ENCODE measurements around the gene RNF168.
"Not testable (repeated sequence)": the region's sequence is repeated elsewhere in the genome, so short reads cannot be mapped to it uniquely, and the experiment has no call there.

RNF168 gene

GRCh38 chr3:196514913-196515621 lies 11.5 kb upstream of the RNF168 start, which contains the start of gene SMCO1:
TSS of gene SMCO1 (minus strand) at chr3:196515346. CDS start at chr3:196515209, 137 bp downstream.
- no peak for DNase-seq

DNA sequence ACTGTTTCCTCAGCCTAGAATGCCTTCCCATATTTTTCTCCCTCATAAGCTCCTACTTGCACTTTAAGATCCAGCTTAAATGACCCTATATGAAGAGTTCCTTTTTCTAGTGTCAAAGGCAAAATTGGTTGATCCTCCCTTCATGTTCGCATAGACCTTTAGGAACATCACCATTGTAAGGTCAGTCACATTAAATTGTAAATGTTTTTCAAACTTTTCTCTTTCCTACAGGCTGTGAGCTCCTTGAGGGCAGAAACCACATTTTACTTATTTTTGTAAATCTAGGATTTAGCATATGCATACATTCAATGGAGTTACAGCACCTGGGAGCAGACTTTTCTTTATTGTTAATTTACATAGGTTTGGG lies 10.8 kb upstream of the RNF168 start:
- DNase-seq = no peak

- DNase-seq = no peak
Observed at GRCh38 chr3:196513697-196514349, 10.3 kb upstream of the RNF168 start.

DNA sequence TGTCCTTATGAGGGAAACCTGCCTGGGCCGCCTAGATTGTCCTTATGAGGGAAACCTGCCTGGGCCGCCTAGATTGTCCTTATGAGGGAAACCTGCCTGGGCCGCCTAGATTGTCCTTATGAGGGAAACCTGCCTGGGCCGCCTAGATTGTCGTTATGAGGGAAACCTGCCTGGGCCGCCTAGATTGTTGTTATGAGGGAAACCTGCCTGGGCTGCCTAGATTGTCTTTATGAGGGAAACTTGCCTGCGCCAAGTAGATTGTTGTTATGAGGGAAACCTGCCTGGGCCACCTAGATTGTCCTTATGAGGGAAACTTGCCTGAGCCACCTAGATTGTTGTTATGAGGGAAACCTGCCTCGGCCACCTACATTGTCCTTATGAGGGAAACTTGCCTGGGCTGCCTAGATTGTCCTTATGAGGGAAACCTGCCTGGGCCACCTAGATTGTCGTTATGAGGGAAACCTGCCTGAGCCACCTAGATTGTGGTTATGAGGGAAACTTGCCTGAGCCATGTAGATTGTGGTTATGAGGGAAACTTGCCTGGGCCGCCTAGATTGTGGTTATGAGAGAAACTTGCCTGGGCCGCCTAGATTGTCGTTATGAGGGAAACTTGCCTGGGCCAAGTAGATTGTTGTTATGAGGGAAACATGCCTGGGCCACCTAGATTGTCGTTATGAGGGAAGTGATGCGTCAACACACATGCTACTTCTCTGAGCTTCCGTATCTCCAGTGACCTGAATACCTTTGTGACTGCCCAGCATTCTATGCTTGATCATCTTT lies 8.3 kb upstream of the RNF168 start:
- not testable (repeated sequence) for DNase-seq

DNA sequence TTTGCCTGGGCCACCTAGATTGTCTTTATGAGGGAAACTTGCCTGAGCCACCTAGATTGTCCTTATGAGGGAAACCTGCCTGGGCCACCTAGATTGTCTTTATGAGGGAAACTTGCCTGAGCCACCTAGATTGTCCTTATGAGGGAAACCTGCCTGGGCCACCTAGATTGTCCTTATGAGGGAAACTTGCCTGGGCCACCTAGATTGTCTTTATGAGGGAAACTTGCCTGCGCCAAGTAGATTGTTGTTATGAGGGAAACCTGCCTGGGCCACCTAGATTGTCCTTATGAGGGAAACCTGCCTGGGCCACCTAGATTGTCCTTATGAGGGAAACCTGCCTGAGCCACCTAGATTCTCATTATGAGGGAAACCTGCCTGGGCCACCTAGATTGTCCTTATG lies 7.5 kb upstream of the RNF168 start:
- DNase-seq = not testable (repeated sequence)

DNA sequence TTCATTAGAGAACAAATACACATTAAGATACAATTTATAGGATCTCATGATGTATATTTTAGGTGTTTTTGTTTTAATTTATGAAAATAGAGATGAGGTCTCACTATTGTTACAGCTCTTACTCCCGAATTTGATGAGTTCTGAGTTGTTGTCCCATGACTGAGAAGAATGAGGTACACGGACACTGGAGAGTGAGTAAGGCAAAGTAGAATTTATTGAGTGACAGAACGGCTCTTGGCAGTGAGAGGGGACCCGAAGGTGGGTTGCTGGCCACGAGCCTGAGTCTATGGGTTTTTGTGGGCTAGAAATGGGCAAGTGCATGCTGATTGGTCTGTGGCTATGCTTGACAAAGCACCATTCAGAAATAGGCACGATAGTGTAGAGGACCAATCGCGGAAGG lies 3.1 kb upstream of the RNF168 start:
- no peak for DNase-seq

DNA sequence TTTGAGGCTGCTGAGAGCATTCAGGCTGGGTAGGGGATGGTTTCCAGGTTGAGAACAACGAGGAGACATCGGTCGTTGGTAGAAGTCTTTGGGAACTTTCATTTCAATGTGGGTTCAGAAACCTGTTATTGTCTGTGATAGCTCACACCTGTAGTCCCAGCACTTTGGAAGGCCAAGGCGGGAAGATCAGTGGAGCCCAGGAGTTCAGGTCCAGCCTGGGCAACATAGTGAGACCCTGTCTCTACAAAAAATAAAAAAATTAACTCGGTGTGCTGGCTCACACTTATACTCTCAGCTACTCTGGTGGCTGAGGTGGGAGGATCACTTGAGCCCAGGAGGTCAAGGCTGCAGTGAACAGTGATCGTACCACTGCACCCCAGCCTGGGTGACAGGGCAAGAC lies 988 bp upstream of the RNF168 start:
- DNase-seq = no peak

DNA sequence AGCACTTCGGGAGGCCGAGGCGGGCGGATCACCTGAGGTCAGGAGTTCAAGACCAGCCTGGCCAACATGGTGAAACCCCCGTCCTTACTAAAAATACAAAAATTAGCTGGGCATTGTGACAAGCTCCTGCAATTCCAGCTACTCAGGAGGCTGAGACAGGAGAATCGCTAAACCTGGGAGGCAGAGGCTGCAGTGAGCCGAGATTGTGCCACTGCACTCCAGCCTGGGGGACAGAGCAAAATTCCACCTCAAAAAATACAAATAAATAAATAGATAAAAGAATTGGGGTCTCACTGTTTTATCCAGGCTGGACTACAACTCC lies 470 bp upstream of the RNF168 start:
- not testable (repeated sequence) for DNase-seq

GRCh38 chr3:196502775-196503195 lies 783 bp downstream of the RNF168 start:
- peak; percentile 64 to 65 for DNase-seq

DNA sequence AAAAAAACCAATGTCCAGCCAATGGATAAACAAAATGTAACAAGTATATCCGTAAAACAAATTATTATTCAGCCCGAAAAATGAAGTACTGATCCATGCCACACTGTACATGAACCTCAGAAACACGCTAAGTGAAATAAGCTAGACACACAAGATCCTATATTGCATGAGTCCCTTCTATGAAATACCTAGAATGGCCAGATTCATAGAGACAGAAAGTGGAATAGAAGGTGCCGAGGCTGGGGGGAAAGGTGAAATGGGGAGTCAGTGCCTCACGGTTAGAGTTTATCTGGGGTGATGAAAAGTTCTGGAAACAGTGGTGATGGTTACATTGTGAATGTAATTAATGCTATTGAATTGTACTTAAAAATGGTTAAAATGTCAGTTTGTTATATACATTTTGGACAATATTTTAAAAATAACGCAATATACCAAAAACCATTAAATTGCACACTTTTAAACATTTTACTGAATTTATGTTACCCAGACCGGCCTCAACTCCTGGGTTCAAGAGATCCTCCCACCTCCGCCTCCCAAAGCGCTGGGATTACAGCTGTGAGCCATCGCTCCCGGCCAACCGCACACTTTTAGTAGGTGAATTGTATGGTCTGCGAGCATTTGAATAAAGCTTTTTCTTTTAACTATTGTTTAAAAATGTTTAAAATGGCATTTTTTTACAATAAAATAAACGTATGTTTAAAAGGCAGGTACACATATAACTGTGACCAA lies 2.1 kb downstream of the RNF168 start:
- DNase-seq = peak; percentile 12 to 32

GRCh38 chr3:196499807-196500524 lies 3.6 kb downstream of the RNF168 start:
- DNase-seq = no peak

DNA sequence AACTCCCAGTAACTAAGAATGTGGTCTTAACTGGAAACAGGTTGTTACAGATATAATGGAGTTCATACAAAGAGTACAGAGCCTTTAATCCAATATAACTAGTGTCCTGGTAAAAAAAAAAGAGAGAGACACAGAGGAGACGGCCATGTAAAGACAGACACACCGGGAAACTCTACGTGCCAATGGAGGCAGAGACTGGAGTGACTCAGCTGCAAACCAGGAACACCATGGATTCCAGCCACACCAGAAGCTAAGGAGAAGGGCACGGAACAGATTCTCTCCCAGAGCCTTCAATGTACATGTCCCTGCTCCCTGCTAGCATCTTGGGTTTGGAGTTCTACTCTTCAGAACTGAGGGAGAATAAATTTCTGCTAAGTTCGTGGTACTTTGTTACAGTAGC lies 4.5 kb downstream of the RNF168 start:
- DNase-seq = no peak

GRCh38 chr3:196498297-196498696 lies 5.3 kb downstream of the RNF168 start:
- DNase-seq = no peak

DNA sequence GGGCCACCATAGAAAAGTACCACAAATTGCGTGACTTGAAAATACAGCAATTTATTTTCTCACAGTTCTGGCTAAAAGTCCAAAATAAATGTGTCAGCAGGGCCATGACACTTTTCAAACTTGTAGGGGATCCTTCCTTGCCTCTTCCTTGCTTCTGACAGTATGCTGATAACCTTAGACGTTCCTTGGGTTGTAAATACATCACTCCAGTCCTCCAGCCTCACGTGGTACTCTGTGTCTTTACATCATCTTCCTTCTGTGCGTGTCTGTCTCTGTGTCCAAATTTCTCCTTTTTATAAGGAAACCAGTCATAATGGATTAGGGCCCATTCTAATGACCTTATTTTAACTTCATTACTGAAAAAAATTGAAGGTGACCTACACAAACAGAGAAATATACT lies 7.4 kb downstream of the RNF168 start:
- DNase-seq = no peak

- no peak for DNase-seq
Observed at GRCh38 chr3:196493292-196493691, 10.3 kb downstream of the RNF168 start.

GRCh38 chr3:196492080-196492479 lies 11.5 kb downstream of the RNF168 start:
- no peak for DNase-seq

DNA sequence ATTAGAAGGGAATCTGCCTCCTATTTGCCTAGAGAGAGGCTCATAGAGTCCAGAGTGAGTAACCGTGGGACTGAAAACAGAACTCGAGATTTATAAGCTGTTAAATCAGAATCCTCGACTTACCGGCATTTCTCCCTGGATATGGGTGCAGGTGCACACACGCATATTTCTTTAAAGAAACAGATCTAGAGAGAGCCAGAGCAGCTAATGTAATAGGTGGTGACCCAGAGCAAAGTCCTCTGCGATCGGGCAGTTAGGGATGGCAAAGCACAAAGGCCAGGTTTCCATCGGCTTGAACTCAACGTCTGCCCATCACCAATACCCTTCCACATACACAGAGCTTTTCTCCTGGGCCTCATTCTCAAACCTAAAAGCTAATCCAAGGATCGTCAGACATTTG lies 13.8 kb downstream of the RNF168 start:
- no peak for DNase-seq

- peak in 1 of 2 donors; percentile 13 for DNase-seq
Observed at GRCh38 chr3:196486263-196486662, 17.3 kb downstream of the RNF168 start.

- DNase-seq = no peak
Observed at GRCh38 chr3:196477678-196478077, 25.9 kb downstream of the RNF168 start.

DNA sequence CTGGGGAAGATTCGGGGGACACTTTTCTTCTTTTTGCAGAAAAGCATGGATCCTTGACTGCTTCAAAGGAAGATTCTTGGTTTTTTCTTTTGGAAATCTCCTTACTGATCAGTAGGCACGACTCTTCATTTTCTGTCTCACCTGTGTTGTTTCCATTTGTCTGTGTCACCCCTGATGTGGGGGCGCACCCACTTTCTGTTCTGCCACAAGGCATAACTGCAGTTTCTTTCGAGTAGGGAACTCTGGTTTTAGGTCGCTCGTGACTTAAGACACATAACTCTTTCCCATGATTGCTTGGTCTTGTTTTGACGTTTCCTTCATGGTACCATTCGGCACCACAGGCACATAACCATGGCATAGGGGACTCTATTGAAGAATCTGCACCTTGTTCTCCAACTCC lies 31.3 kb downstream of the RNF168 start:
- no peak for DNase-seq

DNA sequence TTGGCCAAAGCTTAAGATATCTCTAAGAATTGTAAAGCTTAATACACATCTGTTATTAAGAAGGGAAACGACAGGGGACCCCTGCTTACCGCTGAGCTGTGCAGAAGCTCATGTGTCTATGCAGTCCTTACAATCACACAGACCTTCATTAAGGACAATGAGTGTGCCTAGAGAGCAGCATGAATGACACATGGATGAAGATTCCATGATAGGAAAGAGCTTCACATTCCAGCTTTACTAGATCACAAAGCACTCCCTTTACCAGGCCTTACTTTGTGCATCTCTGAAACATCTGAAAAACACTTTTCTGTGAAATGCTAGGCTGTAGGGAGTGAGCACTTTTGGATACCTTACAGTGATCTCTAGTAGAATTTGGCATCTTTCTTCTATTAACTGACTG lies 32.0 kb downstream of the RNF168 start:
- no peak for DNase-seq

DNA sequence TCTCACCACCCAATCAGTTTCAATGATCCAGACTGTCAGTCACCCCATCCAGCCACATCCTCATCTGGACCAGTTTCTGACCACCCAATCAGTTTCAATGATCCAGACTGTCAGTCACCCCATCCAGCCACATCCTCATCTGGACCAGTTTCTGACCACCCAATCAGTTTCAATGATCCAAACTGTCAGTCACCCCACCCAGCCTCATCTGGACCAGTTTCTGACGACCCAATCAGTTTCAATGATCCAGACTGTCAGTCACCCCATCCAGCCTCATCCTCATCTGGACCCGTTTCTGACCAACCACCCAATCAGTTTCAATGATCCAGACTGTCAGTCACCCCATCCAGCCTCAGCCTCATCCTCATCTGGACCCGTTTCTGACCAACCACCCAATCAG lies 33.4 kb downstream of the RNF168 start:
- not testable (repeated sequence) for DNase-seq

DNA sequence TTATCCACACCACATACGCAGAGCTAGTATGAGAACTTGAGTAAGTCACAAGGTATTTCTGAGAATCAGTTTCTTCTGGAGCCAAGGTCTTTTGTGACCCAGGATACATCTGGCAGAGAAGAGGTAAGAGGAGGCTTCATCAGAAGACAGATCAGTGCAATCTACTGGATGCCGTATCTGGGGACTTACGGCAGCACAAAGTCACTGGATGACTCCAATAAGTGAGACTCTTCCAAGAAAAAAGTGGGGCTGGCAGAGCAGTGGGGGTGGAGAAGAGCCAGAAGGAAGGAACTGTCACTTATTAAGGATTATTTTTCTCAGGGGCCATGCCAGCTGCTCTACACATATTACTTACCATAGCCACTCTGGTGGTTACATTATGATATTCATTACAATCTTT lies 39.8 kb downstream of the RNF168 start:
- no peak for DNase-seq
